GM21529 (cell line): ENCODE data around the gene TMEM41A.
"Not testable (repeated sequence)": the region's sequence is repeated elsewhere in the genome, so short reads cannot be mapped to it uniquely, and the experiment has no call there.

Source experiments
- ATAC-seq: cut with Tn5 transposase; IDR thresholded peaks from one replicate; pipeline ENCODE4 v1.9.1; 2021; ENCODE audit not compliant: unreplicated experiment

Gene TMEM41A

DNA sequence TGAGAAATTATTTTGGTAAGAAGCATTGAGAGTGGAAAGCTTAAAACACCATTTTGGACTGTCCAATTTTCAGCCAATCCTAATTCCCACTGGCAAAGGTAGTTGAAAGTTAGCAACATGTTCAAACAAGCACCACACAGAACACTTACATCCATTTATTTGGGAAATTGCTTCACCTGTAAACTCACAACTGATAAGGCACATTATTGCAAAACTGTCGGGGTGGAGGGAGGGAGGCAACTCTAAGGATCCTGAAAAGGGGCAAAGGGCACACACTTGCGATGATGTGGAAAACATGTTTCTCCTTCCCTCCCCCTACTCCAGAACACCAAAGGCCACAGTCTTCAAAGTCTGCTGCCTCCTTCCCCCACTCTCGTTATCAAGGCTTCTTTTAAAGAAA is 9.4 kb downstream of the TMEM41A start:
- no peak for ATAC-seq

DNA sequence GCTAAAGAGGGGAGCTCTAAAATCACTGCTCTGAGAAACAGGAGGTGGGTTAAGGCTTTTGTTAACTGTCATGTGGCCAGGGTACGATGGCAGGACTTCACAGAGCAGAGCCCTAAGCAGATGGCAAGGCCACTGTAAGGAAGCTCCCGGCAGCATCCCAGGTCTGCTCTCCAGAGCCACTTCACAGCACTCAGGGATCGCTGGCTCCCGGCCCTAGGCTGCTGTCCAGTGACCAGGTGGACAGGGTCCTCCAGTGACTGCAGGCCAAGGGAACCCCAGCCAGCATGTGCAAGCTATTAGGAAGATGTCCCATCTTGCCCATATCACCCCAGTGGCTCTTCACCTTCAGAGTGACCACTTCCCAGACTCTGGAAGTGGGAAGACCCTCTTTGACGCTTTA is 10.4 kb downstream of the TMEM41A start:
- ATAC-seq: no peak

GRCh38 chr3:185486394-185486793 is 12.4 kb downstream of the TMEM41A start:
- ATAC-seq: no peak

- no peak for ATAC-seq
Measured at GRCh38 chr3:185484296-185484695, 14.5 kb downstream of the TMEM41A start.

DNA sequence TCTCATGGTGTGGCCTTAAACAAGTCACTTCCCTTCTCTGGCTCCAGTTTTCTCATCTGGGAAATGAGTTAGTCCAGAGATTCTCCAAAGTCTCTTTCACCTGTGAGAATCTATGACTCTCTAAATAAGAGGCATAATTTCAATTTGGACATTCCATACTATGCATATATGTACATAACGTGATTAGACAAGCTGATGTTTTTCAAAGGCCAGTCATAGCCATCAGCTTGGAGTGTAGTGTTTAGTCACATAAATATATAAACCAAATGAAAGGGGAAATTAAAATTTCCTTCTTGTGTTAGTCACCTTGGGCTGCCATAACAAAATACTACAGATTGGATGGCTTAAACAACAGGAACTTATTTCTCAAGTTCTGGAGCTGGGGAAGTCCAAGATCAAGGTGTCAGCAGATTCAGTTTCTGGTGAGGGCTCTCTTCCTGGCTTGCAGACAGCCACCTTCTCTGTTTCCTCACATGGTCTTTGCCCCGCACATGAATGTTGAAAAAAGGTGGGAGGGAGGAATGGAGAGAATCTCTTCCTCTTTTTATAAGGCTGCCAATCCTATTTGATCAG is 19.4 kb downstream of the TMEM41A start:
- ATAC-seq: no peak

DNA sequence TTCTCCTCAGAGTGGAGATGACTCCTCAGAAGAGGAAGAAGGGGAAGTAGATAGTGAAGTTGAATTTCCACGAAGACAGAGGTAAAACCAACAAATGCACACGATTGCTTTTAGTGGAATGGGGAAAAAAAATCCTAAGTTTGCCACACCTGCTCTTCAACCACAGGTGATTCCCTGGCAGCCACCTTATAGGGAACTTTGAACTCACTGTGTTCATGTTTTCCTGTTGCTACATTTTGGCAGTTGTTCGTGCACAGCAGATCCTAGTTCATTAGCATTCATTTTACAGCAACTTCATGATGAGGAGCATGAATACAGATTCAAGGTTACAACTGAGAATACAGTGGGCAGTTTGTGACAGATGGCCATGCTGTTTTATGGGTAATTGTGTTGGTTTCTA is 21.5 kb downstream of the TMEM41A start:
- ATAC-seq: no peak

- ATAC-seq: not testable (repeated sequence)
Measured at GRCh38 chr3:185474922-185475321, 23.9 kb downstream of the TMEM41A start.

DNA sequence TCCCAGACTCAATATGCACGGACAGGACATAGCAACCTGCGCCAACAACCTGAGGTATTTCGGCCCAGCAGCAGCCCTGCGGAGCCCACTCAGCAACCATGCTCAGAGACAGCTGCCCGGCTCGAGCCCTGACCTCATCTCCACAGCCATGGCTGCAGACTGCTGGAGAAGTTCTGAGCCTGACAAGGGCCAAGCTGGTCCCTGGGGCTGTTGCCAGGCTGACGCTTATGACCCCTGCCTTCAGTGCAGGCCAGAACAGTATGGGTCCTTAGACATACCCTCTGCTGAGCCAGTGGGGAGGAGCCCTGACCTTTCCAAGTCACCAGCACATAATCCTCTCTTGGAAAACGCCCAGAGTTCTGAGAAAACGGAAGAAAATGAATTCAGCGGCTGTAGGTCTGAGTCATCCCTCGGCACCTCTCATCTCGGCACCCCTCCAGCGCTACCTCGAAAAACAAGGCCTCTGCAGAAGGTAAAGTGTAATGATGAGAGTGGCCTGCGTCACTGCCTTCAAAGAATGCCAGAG is 25.5 kb downstream of the TMEM41A start:
- no peak for ATAC-seq

DNA sequence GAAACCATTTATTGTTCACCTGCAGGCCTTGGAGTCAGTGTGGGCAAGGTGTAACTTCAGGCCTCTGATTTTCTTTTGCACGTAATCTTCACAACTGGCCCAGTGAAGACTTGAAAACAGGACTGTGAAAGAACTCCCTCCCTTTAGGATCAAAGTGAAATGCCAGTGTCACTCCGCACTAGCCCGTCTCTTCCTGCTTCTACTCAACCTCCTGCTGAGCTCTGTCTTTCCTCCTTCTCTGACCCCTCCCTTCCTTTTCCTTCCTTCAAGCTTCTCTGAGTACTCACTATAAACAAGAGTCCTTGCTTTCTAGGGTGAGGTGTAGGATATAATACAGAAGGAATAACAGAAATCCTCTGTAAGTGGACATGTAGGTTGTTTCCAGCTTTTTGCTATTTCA is 28.5 kb downstream of the TMEM41A start:
- ATAC-seq: no peak

- no peak for ATAC-seq
Measured at GRCh38 chr3:185469542-185469941, 29.3 kb downstream of the TMEM41A start.

DNA sequence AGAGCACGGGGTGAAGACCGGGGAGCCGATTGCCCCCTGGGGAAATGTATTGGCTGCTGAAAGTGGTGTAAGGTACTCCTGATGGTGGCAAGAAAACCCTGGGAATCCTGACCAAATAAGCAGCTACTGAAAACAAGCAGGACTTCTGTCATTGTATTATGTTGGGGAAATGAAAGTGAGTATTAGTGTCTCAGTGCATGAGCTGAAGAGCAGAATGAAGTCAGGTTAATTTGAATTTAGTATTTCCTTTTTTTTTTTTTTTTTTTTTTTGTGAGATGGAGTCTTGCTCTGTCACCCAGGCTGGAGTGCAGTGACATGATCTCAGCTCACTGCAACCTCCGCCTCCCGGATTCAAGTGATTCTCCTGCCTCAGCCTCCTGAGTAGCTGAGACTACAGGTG is 32.7 kb downstream of the TMEM41A start:
- not testable (repeated sequence) for ATAC-seq

- no peak for ATAC-seq
Measured at GRCh38 chr3:185465471-185465870, 33.4 kb downstream of the TMEM41A start.

DNA sequence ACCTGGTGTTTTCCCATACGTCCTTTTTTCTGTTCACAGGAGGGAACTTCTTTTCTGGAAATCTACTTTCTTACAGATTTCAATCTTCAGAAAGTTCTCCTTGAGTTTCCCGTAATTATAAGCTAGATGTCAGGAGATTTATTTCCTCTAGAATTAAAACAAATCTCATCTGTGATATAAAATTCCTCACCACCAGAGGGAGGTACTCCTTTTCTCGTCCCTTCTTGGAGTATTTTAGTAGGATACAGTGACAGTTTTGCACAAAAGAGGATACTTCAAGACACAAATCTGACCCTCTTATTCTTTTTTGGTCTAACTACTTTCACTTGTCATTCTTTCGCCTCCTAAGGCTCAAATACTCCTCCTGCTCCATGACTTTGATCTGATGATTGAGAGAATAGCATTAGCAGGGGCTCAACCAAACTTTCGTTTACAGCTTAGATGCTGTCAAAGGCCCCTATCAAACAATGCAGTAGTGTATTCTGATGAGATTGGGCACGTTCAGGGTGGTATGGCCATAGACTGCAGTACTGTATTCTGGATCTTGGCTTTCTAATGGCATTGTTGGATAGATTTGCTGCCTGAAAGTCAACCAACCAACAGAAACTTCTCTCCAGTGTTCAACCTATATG is 38.0 kb downstream of the TMEM41A start:
- no peak for ATAC-seq

DNA sequence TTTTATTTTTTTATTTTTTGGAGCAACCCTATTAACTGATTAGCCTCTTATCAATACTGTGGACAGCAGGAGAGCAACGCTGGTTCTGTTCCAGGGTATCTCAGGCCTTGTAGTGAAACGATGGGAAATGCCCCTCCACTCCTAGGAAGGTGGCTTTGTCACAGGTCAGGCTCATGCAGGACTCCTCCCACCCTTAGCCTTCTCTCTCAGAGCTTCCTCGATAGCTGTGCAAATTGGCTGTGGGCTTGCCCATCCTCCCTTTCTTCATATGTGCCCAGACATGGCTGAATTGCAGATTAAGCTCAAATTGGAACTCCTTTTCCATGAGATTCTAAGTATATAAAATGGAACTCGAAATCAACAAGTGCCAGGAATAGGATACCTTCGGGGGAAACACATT is 38.5 kb downstream of the TMEM41A start:
- no peak for ATAC-seq

DNA sequence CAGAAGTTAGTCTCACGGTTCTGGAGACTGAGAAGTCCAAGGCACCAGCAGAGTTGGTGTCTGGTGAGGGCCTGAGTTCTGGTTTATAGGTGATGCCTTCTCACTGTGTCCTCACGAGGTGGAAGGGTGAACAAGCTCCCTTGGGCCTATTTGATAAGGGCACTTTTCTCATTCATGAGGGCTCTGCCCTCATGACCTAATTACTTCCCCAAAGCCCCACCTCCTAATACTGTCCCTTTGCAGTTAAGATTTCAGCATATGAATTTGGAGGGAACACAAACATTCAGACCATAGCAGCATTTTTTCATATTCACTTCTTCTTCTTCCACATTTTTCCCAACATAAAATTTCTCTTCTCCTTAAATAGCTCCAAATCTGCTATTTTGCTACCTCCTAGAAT is 41.5 kb downstream of the TMEM41A start:
- no peak for ATAC-seq

- not testable (repeated sequence) for ATAC-seq
Measured at GRCh38 chr3:185451432-185451831, 47.4 kb downstream of the TMEM41A start.

DNA sequence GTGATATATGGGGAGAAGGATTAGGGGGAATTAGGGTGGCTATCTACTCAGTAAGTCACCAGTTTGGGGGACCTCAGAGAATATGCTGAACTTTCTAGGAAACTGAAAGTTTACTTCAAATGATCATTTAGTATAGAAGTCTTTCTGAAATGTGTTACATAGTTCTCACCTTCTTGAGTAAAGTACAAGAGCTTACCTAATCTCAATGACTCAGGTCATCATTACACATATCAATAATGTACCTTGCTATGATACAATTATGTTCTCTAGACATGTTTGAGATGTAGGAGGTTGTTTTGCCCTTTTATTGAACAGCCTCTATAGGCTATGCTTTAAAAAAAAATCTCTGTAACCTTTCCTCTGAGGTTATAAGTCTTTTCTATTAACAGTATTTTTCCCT is 50.7 kb downstream of the TMEM41A start:
- no peak for ATAC-seq

GRCh38 chr3:185444329-185444728 is 54.5 kb downstream of the TMEM41A start:
- no peak for ATAC-seq

GRCh38 chr3:185442031-185442430 is 56.8 kb downstream of the TMEM41A start:
- no peak for ATAC-seq

GRCh38 chr3:185439745-185440466 is 58.9 kb downstream of the TMEM41A start:
- no peak for ATAC-seq
